ENCODE measurements around the gene GLUL.

The GLUL gene

DNA sequence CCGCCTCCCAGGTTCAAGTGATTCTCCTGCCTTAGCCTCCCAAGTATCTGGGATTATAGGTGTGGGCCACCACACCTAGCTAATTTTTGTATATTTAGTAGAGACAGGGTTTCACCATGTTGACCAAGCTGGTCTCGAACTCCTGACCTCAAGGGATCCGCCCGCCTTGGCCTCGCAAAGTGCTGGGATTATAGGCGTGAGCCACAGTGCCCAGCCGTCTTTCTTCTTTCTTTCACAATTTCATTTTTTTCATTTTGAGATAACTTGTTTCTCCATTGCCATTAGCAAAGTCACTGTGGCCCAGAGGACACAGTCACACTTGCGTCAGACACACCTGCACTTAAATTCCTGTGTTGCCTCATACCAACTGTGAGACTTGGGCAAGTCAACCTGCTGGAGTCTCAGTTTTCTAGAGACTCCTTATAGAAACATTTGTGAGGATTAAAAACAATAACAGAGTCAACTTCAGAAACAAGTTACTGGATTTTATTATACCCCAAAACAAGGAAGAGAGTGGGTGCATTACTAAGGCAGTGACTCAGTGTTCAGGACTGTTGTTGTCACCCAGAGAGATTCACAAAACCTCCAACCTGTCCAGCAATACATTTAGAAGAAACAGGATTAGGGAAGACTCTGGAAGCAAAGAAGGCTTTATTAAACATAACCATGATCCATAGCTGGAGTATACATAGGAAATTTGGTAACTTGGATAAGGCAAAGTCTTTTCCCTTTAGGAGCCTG lies 6.2 kb upstream of the GLUL start:
- Histone ChIP-seq H2AFZ (ENCODE audit: low read length) (no peak overlapping the region), H3K27ac (ENCODE audit: low read depth, low read length, poor library complexity, severe bottlenecking) (no peak overlapping the region), H3K36me3 (ENCODE audit: insufficient read depth, low read length) (no peaks in the 10 kb centered on the region), H3K4me2 (ENCODE audit: low read length) (no peak overlapping the region), H3K9ac (ENCODE audit: low read length) (no peak overlapping the region), H3K79me2 (ENCODE audit: insufficient read depth, low read length) (no peaks in the 10 kb centered on the region), H3K9me3 (ENCODE audit: low read length) (no peaks in the 10 kb centered on the region), H3K4me3 (ENCODE audit: low read depth, low read length, poor library complexity, severe bottlenecking) (no peak overlapping the region), H3K9me2 (ENCODE audit: low read depth, low read length) (no peaks in the 10 kb centered on the region), H3K4me1 (ENCODE audit: insufficient read depth, low read length, severe bottlenecking) (no peaks in the 10 kb centered on the region), H3F3A (ENCODE audit: insufficient read depth, low read length) (no peaks in the 10 kb centered on the region), H3K27me3 (ENCODE audit: insufficient read depth, low read length) (no peaks in the 10 kb centered on the region), H4K20me1 (ENCODE audit: insufficient read depth, low read length) (no peaks in the 10 kb centered on the region)
- TF ChIP-seq, protein P1, sequence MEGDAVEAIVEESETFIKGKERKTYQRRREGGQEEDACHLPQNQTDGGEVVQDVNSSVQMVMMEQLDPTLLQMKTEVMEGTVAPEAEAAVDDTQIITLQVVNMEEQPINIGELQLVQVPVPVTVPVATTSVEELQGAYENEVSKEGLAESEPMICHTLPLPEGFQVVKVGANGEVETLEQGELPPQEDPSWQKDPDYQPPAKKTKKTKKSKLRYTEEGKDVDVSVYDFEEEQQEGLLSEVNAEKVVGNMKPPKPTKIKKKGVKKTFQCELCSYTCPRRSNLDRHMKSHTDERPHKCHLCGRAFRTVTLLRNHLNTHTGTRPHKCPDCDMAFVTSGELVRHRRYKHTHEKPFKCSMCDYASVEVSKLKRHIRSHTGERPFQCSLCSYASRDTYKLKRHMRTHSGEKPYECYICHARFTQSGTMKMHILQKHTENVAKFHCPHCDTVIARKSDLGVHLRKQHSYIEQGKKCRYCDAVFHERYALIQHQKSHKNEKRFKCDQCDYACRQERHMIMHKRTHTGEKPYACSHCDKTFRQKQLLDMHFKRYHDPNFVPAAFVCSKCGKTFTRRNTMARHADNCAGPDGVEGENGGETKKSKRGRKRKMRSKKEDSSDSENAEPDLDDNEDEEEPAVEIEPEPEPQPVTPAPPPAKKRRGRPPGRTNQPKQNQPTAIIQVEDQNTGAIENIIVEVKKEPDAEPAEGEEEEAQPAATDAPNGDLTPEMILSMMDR (IDR thresholded peaks at IDR 0.05; ENCODE audit: low read length) = no peak
- TF ChIP-seq EZH2 (IDR thresholded peaks at IDR 0.05; ENCODE audit: borderline replicate concordance, low read length) = no peak

DNA sequence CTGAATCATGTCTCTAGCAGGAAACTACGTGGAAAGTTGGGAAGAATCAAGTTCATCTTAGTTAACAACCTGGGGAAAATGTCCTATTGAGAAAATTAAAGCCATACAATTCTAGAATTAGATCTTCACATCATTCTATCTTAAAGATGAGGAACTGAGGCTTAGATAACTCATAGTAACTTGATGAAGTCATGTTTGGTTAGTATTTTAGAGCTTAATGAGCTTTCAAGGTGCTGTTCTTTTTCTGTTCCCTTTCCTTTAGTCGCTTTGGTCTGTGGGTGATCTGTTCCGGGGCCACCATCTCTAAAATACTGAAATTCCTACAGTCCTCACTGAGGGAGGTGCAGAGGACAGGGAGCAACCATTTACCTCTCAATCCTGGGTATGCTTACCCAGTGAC lies 4.3 kb upstream of the GLUL start:
- H3K4me3 ChIP-seq (ENCODE audit: low read depth, low read length, poor library complexity, severe bottlenecking) = no peak overlapping the region
- H3K27me3 ChIP-seq (ENCODE audit: insufficient read depth, low read length) = no peaks in the 10 kb centered on the region

DNA sequence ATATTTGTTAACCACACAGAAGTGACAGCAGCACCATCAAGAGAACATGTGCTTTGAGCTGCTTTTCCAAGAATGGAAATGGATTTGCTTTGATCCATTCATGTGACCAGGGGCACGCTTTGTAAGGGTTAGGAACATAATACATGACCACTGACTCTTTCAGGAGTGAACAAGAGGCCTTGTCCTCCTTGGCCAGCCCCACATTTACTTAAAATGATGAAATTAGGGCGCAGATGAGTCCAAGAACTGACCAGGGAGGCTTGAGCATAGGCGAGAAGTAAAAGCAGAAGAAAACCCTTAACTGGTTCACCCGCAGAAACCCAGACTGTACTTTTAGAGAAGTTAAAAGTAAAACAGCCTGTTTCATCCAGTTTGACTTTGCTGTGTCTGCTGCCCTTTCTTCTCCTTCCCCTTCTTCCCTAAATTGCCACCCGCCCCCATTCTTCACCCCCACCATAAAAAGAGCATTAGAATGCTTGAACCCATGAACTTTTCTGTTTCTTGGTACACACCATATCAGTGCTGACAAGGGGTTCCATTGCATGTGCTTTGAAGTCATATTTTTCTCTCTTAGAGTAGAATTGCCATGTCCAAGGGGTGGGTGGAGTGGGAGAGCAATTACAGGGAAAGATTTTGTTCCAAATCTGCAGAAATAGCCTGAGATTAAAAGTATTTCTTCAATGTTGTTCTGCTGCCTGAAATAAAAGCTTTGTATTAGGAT lies 2.6 kb upstream of the GLUL start:
- H3K36me3 ChIP-seq (ENCODE audit: insufficient read depth, low read length) = no peaks in the 10 kb centered on the region
- H3K4me1 ChIP-seq (ENCODE audit: insufficient read depth, low read length, severe bottlenecking) = no peaks in the 10 kb centered on the region
- H3K27me3 ChIP-seq (ENCODE audit: insufficient read depth, low read length) = no peaks in the 10 kb centered on the region
- H4K20me1 ChIP-seq (ENCODE audit: insufficient read depth, low read length) = no peaks in the 10 kb centered on the region
- H3K27ac ChIP-seq (ENCODE audit: low read depth, low read length, poor library complexity, severe bottlenecking) = no peak overlapping the region
- no peaks in the 10 kb centered on the region for H3K9me2 ChIP-seq (ENCODE audit: low read depth, low read length)
- H3K4me2 ChIP-seq (ENCODE audit: low read length) = no peak overlapping the region
- no peaks in the 10 kb centered on the region for H3K79me2 ChIP-seq (ENCODE audit: insufficient read depth, low read length)
- no peaks in the 10 kb centered on the region for H3K9me3 ChIP-seq (ENCODE audit: low read length)
- H3F3A ChIP-seq (ENCODE audit: insufficient read depth, low read length) = no peaks in the 10 kb centered on the region
- no peak overlapping the region for H2AFZ ChIP-seq (ENCODE audit: low read length)
- no peak overlapping the region for H3K9ac ChIP-seq (ENCODE audit: low read length)
- H3K4me3 ChIP-seq (ENCODE audit: low read depth, low read length, poor library complexity, severe bottlenecking) = no peak overlapping the region
- TF ChIP-seq, protein P1 (IDR thresholded peaks at IDR 0.05; ENCODE audit: low read length) = no peak
- no peak for TF ChIP-seq EZH2 (IDR thresholded peaks at IDR 0.05; ENCODE audit: borderline replicate concordance, low read length)

More for the DNA sequence above, 4.3 kb upstream of the GLUL start:
- Histone ChIP-seq H3F3A (ENCODE audit: insufficient read depth, low read length) (no peaks in the 10 kb centered on the region), H3K79me2 (ENCODE audit: insufficient read depth, low read length) (no peaks in the 10 kb centered on the region), H3K4me2 (ENCODE audit: low read length) (no peak overlapping the region), H3K9ac (ENCODE audit: low read length) (no peak overlapping the region), H2AFZ (ENCODE audit: low read length) (no peak overlapping the region), H3K36me3 (ENCODE audit: insufficient read depth, low read length) (no peaks in the 10 kb centered on the region), H3K27ac (ENCODE audit: low read depth, low read length, poor library complexity, severe bottlenecking) (no peak overlapping the region), H3K4me1 (ENCODE audit: insufficient read depth, low read length, severe bottlenecking) (no peaks in the 10 kb centered on the region), H4K20me1 (ENCODE audit: insufficient read depth, low read length) (no peaks in the 10 kb centered on the region), H3K9me2 (ENCODE audit: low read depth, low read length) (no peaks in the 10 kb centered on the region), H3K9me3 (ENCODE audit: low read length) (no peaks in the 10 kb centered on the region)
- TF ChIP-seq, protein P1 (IDR thresholded peaks at IDR 0.05; ENCODE audit: low read length) = no peak
- no peak for TF ChIP-seq EZH2 (IDR thresholded peaks at IDR 0.05; ENCODE audit: borderline replicate concordance, low read length)

All from OCI-LY1 (cell line).